ENCODE measurements around the gene UQCRHL. TPM values are rescaled to one million over a fixed set of nuclear protein-coding genes. Genes with fewer than 3 reads are reported as not detected.
A peak's percentile ranks its signal among the peaks of the same experiment; 100 is the strongest.
"Not testable (repeated sequence)": the region's sequence is repeated elsewhere in the genome, so short reads cannot be mapped to it uniquely, and the experiment has no call there.

The UQCRHL gene
- total RNA-seq, result 1 to 10 TPM; 2.0 to 2.5 TPM

GRCh38 chr1:15807549-15807948 is at the start of gene UQCRHL:
Gene UQCRHL (minus strand): TSS chr1:15807649. CDS start chr1:15807649, 0 bp downstream.
- H3K36me3 Mint-ChIP-seq; H3K9me3 Mint-ChIP-seq; H3K27me3 Mint-ChIP-seq; H3K4me3 Mint-ChIP-seq; H3K27ac Mint-ChIP-seq; H3K4me1 Mint-ChIP-seq (ENCODE audit: low read depth); POLR2A ChIA-PET; intact Hi-C loops (cut with micrococcal nuclease); DNase-seq: not testable (repeated sequence)
- CTCF ChIA-PET, result interaction anchor here (1.2 to 2.0 kb wide), 2 partner anchors 16 to 202 kb away, joined by 4 to 6 read pairs; no protein-coding TSS in a partner anchor

- POLR2A ChIA-PET, result interaction anchor here (0.7 kb wide), 1 partner anchor 240 kb away, joined by 4 read pairs; the partner anchor contains the start of gene DDI2
- no peaks in the 10 kb centered on the region for H3K9me3 Mint-ChIP-seq
- DNase-seq, result no peak
- H3K36me3 Mint-ChIP-seq, result no peaks in the 10 kb centered on the region
- intact Hi-C loops (cut with micrococcal nuclease), result no loop called here
- peaks cover 29% of the 10 kb centered on the region for H3K4me1 Mint-ChIP-seq (ENCODE audit: low read depth)
- no peak overlapping the region for H3K27ac Mint-ChIP-seq
- CTCF ChIA-PET, result no interaction called here
- H3K27me3 Mint-ChIP-seq, result no peaks in the 10 kb centered on the region
- no peak overlapping the region for H3K4me3 Mint-ChIP-seq
Observed at GRCh38 chr1:15856888-15857287, 49.4 kb upstream of the UQCRHL start.

DNA sequence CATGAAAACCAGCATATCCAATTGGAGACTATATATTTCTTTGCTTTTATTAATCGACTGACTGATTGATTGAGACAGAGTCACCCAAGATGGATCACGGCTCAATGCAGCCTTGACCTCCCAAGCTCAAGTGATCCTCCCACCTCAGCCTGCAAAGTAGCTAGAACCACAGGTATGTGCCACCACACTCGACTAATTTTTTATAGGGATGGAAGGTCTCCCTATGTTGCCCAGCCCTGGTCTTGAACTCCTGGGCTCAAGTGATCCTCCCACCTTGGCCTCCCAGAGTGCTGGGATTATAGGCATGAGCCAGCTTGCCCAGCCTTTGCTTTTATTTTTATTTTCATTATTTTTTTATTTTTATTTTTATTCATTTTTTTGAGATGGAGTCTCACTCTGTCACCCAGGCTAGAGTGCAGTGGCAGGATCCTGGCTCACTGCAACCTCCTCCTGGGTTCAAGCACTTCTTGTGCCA is 45.4 kb upstream of the UQCRHL start:
- no peaks in the 10 kb centered on the region for H3K9me3 Mint-ChIP-seq
- no peak overlapping the region for H3K27ac Mint-ChIP-seq
- ChIA-PET POLR2A (interaction anchor here (1.3 kb wide), 1 partner anchor 122 kb away, joined by 3 read pairs; no protein-coding TSS in a partner anchor), CTCF (no interaction called here)
- intact Hi-C loops (cut with micrococcal nuclease), result no loop called here
- DNase-seq, result no peak
- H3K4me3 Mint-ChIP-seq, result no peak overlapping the region
- H3K4me1 Mint-ChIP-seq (ENCODE audit: low read depth), result peaks cover 38% of the 10 kb centered on the region
- peaks cover 8% of the 10 kb centered on the region for H3K36me3 Mint-ChIP-seq
- H3K27me3 Mint-ChIP-seq, result no peaks in the 10 kb centered on the region

GRCh38 chr1:15852036-15852827 is 44.8 kb upstream of the UQCRHL start:
- no peak for DNase-seq
- POLR2A ChIA-PET, result no interaction called here
- Mint-ChIP-seq H3K9me3 (no peaks in the 10 kb centered on the region), H3K4me3 (no peak overlapping the region), H3K27ac (no peak overlapping the region), H3K27me3 (no peaks in the 10 kb centered on the region), H3K4me1 (ENCODE audit: low read depth) (peaks cover 38% of the 10 kb centered on the region), H3K36me3 (peaks cover 8% of the 10 kb centered on the region)
- CTCF ChIA-PET, result interaction anchor here (0.7 kb wide), 1 partner anchor 36 kb away, joined by 5 read pairs; no protein-coding TSS in a partner anchor
- intact Hi-C loops (cut with micrococcal nuclease), result no loop called here

DNA sequence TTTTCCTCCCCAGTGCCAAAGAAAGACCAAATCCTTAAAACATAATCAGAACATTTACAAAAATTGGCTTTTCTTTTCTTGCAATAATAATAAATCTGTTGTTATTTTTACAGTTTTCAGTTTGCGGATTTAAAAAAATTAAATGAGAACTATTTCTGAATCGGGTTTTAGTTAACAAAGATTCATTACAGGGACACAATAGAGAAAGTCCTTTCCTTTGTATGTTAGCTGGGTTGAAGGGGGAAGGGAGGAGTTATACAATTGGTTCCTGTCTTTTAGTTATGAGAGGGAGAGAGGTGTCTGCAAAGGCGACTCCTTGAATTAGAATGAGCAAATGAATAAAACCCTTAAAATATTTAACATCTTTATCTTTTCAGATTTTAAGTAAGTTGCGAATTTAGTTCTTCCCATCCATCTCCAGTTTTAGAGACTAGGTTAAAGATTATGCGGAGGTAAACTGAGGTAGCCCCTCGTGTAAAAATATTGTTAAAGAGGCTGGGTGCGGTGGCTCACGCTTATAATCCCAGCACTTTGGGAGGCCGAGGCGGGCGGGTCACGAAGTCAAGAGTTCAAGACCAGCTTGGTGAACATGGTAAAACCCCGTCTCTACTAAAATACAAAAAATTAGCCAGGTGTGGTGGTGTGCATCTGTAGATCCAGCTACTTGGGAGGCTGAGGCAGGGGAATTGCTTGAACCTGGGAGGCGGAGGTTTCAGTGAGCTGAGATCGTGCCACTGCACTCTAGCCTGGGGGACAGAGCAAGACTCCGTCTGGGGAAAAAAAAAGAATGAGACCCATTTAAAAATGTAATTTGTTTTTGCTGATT is 44.0 kb upstream of the UQCRHL start:
- Mint-ChIP-seq H3K36me3 (peaks cover 8% of the 10 kb centered on the region), H3K9me3 (no peaks in the 10 kb centered on the region), H3K4me1 (ENCODE audit: low read depth) (peaks cover 33% of the 10 kb centered on the region), H3K4me3 (no peak overlapping the region), H3K27me3 (no peaks in the 10 kb centered on the region), H3K27ac (no peak overlapping the region)
- POLR2A ChIA-PET, result interaction anchor here (2.1 kb wide), 1 partner anchor 115 kb away, joined by 4 read pairs; no protein-coding TSS in a partner anchor
- intact Hi-C loops (cut with micrococcal nuclease), result no loop called here
- CTCF ChIA-PET, result interaction anchor here (0.7 to 2.5 kb wide), 2 partner anchors 36 kb away, joined by 5 to 12 read pairs; no protein-coding TSS in a partner anchor
- DNase-seq, result no peak

GRCh38 chr1:15850471-15851001 is 43.1 kb upstream of the UQCRHL start:
- H3K27ac Mint-ChIP-seq, result no peak overlapping the region
- intact Hi-C loops (cut with micrococcal nuclease), result no loop called here
- H3K36me3 Mint-ChIP-seq, result peaks cover 8% of the 10 kb centered on the region
- DNase-seq, result no peak
- ChIA-PET POLR2A (interaction anchor here (2.1 to 5.2 kb wide), 2 partner anchors 17 to 116 kb away, joined by 4 to 97 read pairs; no protein-coding TSS in a partner anchor), CTCF (interaction anchor here (1.7 to 2.5 kb wide), 2 partner anchors 17 to 35 kb away, joined by 11 to 12 read pairs; no protein-coding TSS in a partner anchor)
- no peaks in the 10 kb centered on the region for H3K27me3 Mint-ChIP-seq
- peak overlapping the region; percentile 65 for H3K4me3 Mint-ChIP-seq
- H3K9me3 Mint-ChIP-seq, result no peaks in the 10 kb centered on the region
- peaks cover 38% of the 10 kb centered on the region for H3K4me1 Mint-ChIP-seq (ENCODE audit: low read depth)

DNA sequence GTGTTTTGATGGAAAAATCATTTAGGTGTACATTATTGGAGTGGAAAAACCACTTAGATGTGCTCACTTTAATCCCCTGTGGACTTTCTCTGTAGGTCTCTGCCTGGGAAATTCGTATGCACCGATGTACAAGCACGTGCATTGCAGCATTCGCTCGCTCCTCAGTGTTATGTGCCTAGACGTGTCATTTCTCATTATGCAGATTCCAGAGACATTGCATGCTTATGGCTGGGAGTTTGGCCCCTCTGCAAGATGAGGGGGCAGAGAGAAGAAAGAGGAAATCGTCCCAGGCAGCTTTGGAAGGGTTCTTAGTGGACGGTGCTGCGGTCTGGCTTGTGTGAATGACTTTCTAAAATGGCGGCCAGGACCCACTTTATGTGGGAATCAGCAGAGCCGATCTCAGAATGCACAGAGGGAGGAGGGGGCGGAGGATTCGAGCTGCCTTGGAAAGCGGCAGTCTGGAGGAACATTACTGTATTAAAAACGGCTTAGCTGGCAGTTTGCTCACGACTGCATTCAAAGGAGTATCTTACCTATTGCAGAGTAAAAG is 42.4 kb upstream of the UQCRHL start:
- Mint-ChIP-seq H3K27ac (peak overlapping the region; percentile 93), H3K4me3 (peak overlapping the region; percentile 98), H3K27me3 (no peaks in the 10 kb centered on the region), H3K9me3 (no peaks in the 10 kb centered on the region), H3K4me1 (ENCODE audit: low read depth) (peaks cover 43% of the 10 kb centered on the region), H3K36me3 (peaks cover 8% of the 10 kb centered on the region)
- peak; percentile 57 for DNase-seq
- POLR2A ChIA-PET, result interaction anchor here (0.9 to 5.2 kb wide), 6 partner anchors 13 to 126 kb away, joined by 4 to 97 read pairs (median 8); partner anchors contain the start of gene ZBTB17
- intact Hi-C loops (cut with micrococcal nuclease), result loop anchor here (1.0 kb wide), 2 partner anchors 69 to 99 kb away; no protein-coding TSS in a partner anchor
- CTCF ChIA-PET, result interaction anchor here (0.8 to 2.6 kb wide), 4 partner anchors 13 to 98 kb away, joined by 3 to 17 read pairs (median 12); no protein-coding TSS in a partner anchor

- peak; percentile 83 for DNase-seq
- intact Hi-C loops (cut with micrococcal nuclease), result loop anchor here (1.0 kb wide), 2 partner anchors 70 to 100 kb away; no protein-coding TSS in a partner anchor
- Mint-ChIP-seq H3K27me3 (no peaks in the 10 kb centered on the region), H3K9me3 (no peaks in the 10 kb centered on the region), H3K36me3 (peaks cover 8% of the 10 kb centered on the region), H3K4me3 (peak overlapping the region; percentile 98), H3K27ac (peak overlapping the region; percentile 93), H3K4me1 (ENCODE audit: low read depth) (peaks cover 44% of the 10 kb centered on the region)
- ChIA-PET CTCF (interaction anchor here (0.8 to 2.6 kb wide), 5 partner anchors 12 to 99 kb away, joined by 3 to 17 read pairs (median 11); no protein-coding TSS in a partner anchor), POLR2A (interaction anchor here (0.6 to 5.2 kb wide), 7 partner anchors 12 to 127 kb away, joined by 4 to 97 read pairs (median 7); partner anchors contain the start of gene ZBTB17)
Observed at GRCh38 chr1:15848929-15849774, 41.7 kb upstream of the UQCRHL start.

DNA sequence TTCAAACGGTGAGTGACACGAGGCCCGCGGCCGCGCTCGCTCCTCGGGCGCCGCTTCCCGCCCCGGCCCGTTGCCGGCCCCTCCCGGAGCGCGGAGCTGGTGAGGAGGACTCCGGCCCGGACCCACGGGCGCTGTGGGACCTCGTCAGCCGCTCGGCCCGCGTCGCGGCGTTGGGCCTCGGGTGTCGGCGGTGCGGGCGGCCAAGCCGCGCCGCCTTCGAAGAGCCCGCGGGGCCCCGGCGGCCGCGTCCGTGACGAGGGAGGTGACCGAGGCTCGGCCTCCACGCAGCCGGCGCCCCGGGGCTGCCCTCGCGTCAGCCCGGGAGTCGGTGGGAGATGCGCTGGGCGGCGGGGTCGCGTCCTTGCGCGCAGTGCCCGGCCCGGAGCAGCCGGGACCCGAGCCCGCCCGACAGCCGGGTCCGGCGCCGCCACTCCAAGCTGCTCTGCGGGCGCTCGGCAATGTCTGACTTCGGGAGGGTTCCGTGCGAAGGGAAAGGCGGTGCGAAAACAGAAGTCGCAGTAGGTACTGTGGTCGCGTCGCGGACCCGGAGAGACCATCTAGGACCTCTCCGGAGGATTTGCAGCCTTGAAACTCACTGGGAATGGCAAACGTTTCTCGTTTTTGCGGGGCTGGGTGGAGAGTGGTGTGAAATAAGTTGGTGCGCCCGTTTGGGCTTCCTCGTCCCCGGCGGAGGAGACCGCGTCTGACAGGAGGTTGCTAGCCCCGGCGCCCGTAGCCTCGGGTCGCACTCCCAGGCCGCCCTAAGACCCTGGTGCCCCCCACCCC is 40.9 kb upstream of the UQCRHL start:
- Mint-ChIP-seq H3K9me3 (no peaks in the 10 kb centered on the region), H3K36me3 (peaks cover 8% of the 10 kb centered on the region), H3K27ac (peak overlapping the region; percentile 93), H3K27me3 (no peaks in the 10 kb centered on the region), H3K4me1 (ENCODE audit: low read depth) (peaks cover 49% of the 10 kb centered on the region), H3K4me3 (peak overlapping the region; percentile 98)
- CTCF ChIA-PET, result interaction anchor here (1.0 to 2.6 kb wide), 6 partner anchors 11 to 159 kb away, joined by 3 to 17 read pairs (median 12); no protein-coding TSS in a partner anchor
- intact Hi-C loops (cut with micrococcal nuclease), result no loop called here
- POLR2A ChIA-PET, result interaction anchor here (0.6 to 5.2 kb wide), 9 partner anchors 11 to 137 kb away, joined by 3 to 97 read pairs (median 7); partner anchors contain the start of gene ZBTB17
- peak; percentile 64 for DNase-seq

DNA sequence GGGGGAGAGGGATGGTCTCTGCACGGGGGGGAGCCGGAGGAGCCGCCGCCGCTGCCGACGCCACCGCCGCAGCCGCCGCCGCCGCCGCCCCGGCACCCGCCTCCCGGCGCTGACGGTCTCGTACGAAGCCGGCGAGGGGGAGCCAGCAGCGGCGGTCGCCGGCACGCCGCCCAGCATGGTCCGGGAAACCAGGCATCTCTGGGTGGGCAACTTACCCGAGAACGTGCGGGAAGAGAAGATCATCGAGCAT is 40.4 kb upstream of the UQCRHL start:
- ChIA-PET POLR2A (interaction anchor here (0.9 to 5.2 kb wide), 12 partner anchors 11 to 230 kb away, joined by 3 to 97 read pairs (median 4); partner anchors contain the start of gene ZBTB17), CTCF (interaction anchor here (0.8 to 2.6 kb wide), 5 partner anchors 11 to 160 kb away, joined by 3 to 17 read pairs (median 9); no protein-coding TSS in a partner anchor)
- DNase-seq, result no peak
- Mint-ChIP-seq H3K4me3 (peak overlapping the region; percentile 89), H3K4me1 (ENCODE audit: low read depth) (peaks cover 49% of the 10 kb centered on the region), H3K9me3 (no peaks in the 10 kb centered on the region), H3K27me3 (no peaks in the 10 kb centered on the region), H3K27ac (peak overlapping the region; percentile 89), H3K36me3 (peaks cover 8% of the 10 kb centered on the region)
- intact Hi-C loops (cut with micrococcal nuclease), result loop anchor here (1.0 to 2.0 kb wide), 4 partner anchors 13 to 321 kb away; partner anchors contain the start of genes DDI2, DNAJC16 and ZBTB17
